PC-3 (cell line): ENCODE data around the gene FTHL17.

ENCODE experiments used
- CTCF ChIP-seq: fragments of 300-600 bp; sonication (generic); conservative IDR thresholded peaks from 2 replicates; pipeline ENCODE4 v1.5.1; 2017; ENCODE audit warnings: antibody characterized with exemption, low read depth, mild to moderate bottlenecking, low read length
- EZH2 ChIP-seq: fragments of 300-600 bp; sonication (generic); IDR thresholded peaks from one replicate; pipeline ENCODE4 v1.6.1; 2017; ENCODE audit warnings: antibody characterized with exemption, mild to moderate bottlenecking, low read length; ENCODE audit not compliant: unreplicated experiment

DNA sequence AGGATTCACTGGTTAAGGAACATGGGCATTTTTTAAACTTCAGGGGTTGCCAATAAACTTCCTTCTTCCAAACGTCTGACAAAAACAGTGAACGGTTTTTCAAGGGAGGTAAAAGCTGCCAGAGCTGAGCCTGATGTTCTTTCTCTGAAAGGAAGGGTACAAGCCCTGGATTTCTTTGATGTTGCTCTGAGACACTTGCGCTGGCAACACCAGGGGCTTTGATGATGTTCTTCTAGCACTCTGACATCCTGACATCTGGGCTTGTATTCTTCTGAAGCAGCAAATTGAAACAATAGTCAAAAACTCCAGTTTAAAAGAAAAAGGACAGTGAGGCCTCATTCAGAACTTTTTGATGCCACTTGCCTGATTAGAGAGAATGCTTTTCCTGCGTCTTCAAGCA, 11.8 kb downstream of the FTHL17 start:
- no peak for TF ChIP-seq CTCF
- TF ChIP-seq EZH2 = no peak
